Fibroblast of skin of abdomen (primary cell): ENCODE results near the gene TRIM28.

Experiments
- DNase-seq: peaks from one replicate; pipeline ENCODE4 v3.0.0-alpha.2; 2013

The TRIM28 gene

DNA sequence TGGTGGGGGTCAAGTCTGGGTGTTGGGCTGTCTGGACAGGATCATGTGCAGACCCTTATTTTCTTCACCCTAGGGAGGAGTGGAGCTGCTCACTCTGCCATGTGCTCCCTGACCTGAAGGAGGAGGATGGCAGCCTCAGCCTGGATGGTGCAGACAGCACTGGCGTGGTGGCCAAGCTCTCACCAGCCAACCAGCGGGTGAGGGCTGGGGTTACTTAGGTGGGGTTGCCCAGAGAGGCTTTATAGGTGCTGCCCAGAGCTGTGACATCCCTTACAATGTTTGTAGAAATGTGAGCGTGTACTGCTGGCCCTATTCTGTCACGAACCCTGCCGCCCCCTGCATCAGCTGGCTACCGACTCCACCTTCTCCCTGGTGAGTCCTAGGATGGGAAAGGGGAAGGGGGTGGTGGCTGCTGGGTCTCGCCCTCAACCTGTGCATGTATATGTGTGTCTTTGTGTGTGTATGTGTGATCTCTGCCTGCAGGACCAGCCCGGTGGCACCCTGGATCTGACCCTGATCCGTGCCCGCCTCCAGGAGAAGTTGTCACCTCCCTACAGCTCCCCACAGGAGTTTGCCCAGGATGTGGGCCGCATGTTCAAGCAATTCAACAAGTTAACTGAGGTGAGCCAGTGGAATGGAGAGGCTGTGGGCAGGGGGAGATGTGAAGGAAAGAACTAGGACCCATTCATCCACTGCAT lies 5.9 kb downstream of the TRIM28 start:
- DNase-seq: no peak

- no peak for DNase-seq
These were observed 6.7 kb downstream of the TRIM28 start for GRCh38 chr19:58550362-58551122.

- no peak for DNase-seq
These were observed 7.2 kb downstream of the TRIM28 start for GRCh38 chr19:58551123-58551497.

DNA sequence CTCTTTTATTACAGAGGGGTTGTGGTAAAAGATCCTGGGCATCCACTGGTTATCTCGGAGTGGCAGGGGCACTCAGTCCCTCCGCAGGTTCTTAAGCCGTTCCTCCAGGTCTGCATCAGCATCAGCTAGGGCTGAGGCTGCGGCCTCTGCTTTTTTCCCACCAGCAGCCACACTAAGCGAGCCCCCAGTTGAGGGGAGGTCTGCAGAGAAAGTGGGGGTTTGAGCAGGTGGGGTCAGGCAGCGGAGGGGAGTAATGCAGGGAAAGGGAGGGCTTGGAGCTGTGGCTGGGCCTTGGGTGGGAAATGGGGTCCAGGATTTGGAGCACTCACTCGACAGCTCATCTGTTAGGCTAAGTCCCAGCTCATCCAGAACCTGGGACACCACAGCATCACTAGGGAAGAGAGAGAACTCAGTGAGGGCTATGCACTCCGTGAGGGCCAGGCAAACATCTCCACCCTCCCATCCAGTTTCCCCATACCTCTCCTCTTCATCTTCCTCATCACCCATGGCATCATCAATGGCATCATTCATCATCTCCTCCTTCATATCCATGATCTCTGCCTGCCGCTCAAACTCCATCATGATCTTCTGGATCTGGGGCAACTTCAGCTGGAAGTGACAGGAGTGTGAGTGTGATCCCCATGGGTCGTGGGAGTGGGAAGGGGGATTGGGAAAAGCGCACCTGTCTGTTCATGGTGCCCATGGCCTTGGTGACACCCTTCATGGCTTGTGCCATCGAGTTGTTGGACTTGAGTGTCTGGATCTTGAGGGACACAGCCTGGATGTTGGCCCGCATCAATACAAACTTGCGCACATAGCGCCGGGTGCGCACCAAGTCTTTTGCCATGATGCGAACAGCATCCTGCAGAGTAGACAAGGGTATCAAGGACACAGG lies 8.0 kb downstream of the TRIM28 start:
- DNase-seq: no peak

DNA sequence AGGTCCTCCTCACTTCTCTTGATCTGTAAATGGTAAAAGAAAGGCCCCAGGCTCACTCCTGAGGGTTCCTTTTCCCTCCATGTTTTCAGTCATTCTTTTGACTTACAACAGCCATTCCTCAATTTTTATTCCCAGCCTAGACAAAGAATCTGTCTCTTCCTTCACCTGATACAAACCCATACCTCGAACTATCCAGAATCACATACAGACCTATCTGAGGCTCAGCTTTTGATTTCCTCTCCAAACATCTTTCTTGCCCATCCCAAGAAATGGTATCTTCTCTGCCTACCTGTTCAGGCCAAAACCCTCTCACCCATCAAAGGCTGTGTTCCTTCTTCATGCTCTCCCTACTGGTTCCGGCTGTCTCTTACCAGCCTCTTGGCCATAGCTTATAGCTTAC lies 8.8 kb downstream of the TRIM28 start:
- no peak for DNase-seq

DNA sequence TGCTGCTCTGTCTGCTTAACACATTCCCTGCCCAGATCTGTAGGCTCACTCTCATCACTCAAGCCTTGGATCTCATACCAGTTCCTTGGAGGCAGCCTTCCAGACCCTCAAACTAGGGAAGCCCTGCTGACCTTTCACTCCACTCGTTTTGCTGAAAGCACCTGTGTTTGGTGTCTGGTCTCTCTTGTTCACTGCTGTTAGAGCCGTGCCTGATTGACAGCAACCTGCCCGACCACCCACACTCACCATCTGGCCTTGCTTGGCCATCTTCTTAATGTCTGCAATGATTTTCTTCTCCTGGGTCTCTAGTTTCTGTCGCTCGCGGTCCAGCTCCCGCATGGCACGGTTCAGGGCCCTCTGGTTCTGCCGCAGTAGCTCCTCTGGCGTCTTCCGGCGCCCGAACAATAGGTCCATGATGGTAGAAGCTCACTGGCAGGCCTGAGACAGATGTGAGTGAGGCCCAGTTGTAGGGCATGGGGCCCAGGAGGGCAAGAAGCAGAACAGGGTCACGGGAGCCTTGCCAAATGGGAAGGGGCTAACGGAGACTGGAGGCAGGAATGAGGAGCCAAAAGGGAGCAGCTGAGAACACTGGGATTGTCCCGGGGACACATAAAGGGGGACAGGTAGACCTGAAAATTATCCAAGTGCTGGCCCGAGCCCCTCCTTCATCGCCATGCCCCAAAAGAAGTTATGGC lies 10.1 kb downstream of the TRIM28 start:
- no peak for DNase-seq

DNA sequence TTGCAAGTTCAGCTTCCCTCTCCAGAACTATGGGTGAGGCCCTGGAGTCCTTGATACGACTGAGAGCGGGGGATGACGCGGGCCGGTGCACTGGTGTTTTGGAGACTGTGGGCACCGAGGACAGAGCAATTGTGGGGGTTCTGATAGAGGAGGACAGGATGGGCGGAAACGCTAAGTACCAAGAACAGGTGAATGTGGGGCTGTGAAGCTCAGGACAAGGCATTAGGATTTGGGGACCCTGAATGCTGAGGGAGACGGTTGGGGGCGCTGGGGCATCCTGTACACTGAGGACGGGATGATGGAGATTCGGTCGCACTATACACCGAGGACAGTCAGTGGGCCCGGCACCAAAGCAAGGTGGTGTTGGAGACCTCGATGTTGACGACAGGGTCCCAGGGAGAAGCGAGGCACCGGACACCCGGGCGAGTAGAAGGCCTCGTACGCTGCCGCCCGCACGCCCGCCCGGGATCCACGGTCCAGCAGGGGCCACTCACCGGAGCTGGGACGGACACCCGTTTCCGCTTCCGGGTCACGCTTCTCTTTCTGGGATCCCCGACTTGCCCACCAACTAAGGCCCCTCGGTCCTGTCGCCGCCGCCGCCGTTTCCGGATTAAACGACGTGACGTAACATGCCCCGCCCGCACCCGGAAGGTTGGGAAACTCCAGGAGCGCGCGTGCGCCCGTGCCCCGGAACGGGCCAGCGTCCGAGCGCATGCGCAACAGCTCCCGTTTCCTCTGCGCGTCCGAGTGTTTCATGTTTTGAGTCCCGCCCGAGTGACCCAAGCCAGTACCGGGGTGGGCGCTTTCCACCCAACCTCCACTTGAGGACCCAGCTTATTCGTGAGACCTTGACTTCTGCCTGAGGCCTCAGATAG lies 10.9 kb downstream of the TRIM28 start, which contains the start of gene CHMP2A:
TSS of gene CHMP2A (minus strand) at position 612 of the 875 bp plus-strand sequence. CDS start 893 bp downstream, outside the sequence.
- DNase-seq: peak; percentile 97

DNA sequence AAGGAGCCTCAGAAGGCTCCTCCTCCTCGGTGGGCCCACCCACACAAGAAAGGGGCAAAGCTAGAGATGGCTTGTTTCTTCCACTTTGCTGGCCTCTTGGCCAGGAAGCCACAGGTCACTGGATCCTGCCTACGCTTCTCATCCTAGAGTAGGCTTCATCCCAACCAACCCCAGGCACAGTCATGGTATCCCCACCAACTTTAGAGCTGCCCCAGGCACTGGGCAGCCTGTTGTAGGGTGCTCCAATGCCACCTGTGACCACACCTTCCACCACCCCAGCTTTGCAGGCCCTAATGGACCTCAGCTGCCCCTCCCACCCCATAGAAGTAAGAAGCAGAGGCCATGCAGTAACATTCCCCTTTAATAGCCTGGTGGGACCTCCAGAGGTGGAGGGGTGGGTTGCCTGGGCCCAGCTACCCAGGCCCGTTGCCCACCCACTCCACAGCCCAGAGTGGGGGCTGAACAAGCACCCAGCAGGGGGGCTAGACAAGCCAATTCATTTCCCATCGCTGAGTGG lies 11.6 kb downstream of the TRIM28 start:
- no peak for DNase-seq

- no peak for DNase-seq
These were observed 12.2 kb downstream of the TRIM28 start for GRCh38 chr19:58555920-58556621.

GRCh38 chr19:58556622-58557220 lies 12.9 kb downstream of the TRIM28 start:
- DNase-seq: no peak

GRCh38 chr19:58557221-58558065 lies 13.6 kb downstream of the TRIM28 start:
- DNase-seq: no peak

DNA sequence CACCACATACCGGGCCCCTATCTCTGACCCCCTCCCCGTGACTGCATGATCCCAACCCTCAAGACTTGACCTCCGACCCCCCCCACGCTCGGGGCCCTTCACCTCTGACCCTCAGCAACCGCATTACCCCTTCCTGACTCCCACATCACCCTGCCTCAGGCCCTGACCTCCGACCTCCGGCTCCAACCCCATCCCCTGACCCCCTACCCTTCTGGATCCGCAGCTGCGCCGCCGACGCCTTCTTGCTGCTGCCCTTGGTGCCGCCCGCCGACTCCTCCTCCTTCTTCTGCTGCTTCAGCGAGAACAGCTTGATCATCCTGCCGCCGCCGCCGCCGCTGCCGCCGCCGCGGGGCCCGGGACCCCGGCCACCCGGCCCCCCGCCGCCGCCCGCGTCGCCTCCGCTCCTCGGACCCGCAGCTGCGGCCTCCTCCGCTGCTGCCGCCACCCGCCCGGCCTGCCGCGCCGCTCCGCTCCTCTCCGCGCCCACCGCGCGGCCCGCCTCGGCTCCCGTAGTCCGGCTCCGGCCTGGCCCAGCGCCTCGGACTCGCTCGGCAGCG lies 14.3 kb downstream of the TRIM28 start, which contains the start of gene UBE2M:
TSS of gene UBE2M (minus strand) at position 546 of the 557 bp plus-strand sequence. CDS start at position 316, 230 bp downstream.
- no peak for DNase-seq

GRCh38 chr19:58558623-58559274 lies 14.9 kb downstream of the TRIM28 start:
- DNase-seq: peak; percentile 98

DNA sequence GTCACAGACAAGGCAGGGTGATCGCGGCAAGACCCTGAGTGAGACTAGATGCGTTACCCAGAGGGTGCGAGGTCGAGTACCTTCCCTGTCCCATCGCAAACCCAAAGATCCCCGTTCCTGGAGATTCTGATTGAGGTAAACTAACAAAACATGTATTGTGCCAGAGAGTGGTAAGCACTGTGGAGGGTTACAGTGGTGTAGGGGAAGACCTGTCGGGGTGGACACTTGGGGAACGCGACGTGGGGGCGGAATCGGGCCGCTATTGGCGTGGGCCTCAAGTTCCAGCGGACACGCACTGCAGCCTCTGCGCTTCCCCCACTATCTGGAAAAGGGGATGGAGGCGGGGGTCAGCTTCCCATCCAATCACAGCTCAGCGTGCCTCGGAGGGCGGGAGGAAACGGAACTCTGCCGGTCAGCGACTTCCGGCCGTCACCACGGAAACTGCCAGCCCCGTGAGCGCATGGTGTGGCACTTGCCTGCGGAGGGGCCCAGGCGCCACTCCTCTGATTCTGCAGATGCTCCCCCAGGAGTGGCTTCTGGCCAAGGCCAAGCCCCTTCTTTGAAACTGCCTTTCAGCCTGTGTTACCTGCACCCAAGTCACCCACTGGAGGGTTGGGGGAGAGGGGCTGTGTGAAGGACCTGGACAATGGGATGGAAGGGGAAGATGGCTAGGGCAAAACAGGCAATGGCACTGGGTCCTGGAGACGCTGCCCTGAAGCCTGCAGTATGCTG lies 15.6 kb downstream of the TRIM28 start:
- peak; percentile 92 for DNase-seq

GRCh38 chr19:58560007-58560887 lies 16.4 kb downstream of the TRIM28 start:
- DNase-seq: no peak

GRCh38 chr19:58560921-58561320 lies 17.1 kb downstream of the TRIM28 start:
- no peak for DNase-seq
